ENCODE measurements around the gene TCFL5. TPM values are rescaled to one million over a fixed set of nuclear protein-coding genes. Genes with fewer than 3 reads are reported as not detected.
A peak's percentile ranks its signal among the peaks of the same experiment; 100 is the strongest.

TCFL5 gene
- total RNA-seq, 1 experiment from 2014 or later, result 20.4 TPM

- TF ChIP-seq ZNF121 (CRISPR knock-in tag; IDR thresholded peaks at IDR 0.05) (no peak), E2F4 (CRISPR knock-in tag; IDR thresholded peaks at IDR 0.05; ENCODE audit: borderline replicate concordance, low read depth) (no peak), ERG (CRISPR knock-in tag; IDR thresholded peaks at IDR 0.05) (no peak), E2F5 (CRISPR knock-in tag; IDR thresholded peaks at IDR 0.05) (no peak), USF2 (CRISPR knock-in tag; IDR thresholded peaks at IDR 0.05) (no peak), NFATC4 (CRISPR knock-in tag; IDR thresholded peaks at IDR 0.05) (no peak), NR3C1 (CRISPR knock-in tag; conservative IDR thresholded peaks at IDR 0.05; ENCODE audit: low read depth) (no peak), ZBTB21 (CRISPR knock-in tag; IDR thresholded peaks at IDR 0.05; ENCODE audit: borderline replicate concordance) (no peak), CREB1 (CRISPR knock-in tag; IDR thresholded peaks at IDR 0.05) (no peak), HMGXB4 (CRISPR knock-in tag; IDR thresholded peaks at IDR 0.05) (no peak), STAT6 (CRISPR knock-in tag; conservative IDR thresholded peaks at IDR 0.05; ENCODE audit: low read depth) (no peak), FOXJ3 (CRISPR knock-in tag; IDR thresholded peaks at IDR 0.05; ENCODE audit: borderline replicate concordance) (no peak)
- no peaks in the 10 kb centered on the region for H3K9me3 Mint-ChIP-seq
- no peak overlapping the region for H3K4me3 Mint-ChIP-seq
- no peaks in the 10 kb centered on the region; the same call in 1 of the 2 replicates for H3K27me3 Mint-ChIP-seq (ENCODE audit: low read depth)
- POLR2A ChIA-PET, result no interaction called here
- ATAC-seq (no peak), DNase-seq (ENCODE audit: low spot score) (no peak)
- peak overlapping the region; percentile 94; the same call in 1 of the 2 replicates for H3K27ac Mint-ChIP-seq
- peaks cover 56% of the 10 kb centered on the region for H3K36me3 Mint-ChIP-seq
- CTCF ChIA-PET, result no interaction called here
- H3K4me1 Mint-ChIP-seq, result peaks cover 37% of the 10 kb centered on the region
These were observed 34.9 kb upstream of the TCFL5 start for GRCh38 chr20:62896526-62896925.

- Mint-ChIP-seq H3K4me3 (no peak overlapping the region), H3K9me3 (no peaks in the 10 kb centered on the region), H3K4me1 (peaks cover 27% of the 10 kb centered on the region), H3K27ac (peak overlapping the region; percentile 94), H3K27me3 (ENCODE audit: low read depth) (no peaks in the 10 kb centered on the region; the same call in 1 of the 2 replicates), H3K36me3 (peaks cover 64% of the 10 kb centered on the region)
- no peak for TF ChIP-seq ZNF121 (CRISPR knock-in tag; IDR thresholded peaks at IDR 0.05)
- ATAC-seq (no peak), DNase-seq (ENCODE audit: low spot score) (no peak)
- POLR2A ChIA-PET, result no interaction called here
- CTCF ChIA-PET, result no interaction called here
These were observed 33.9 kb upstream of the TCFL5 start for GRCh38 chr20:62895539-62895938.

- POLR2A ChIA-PET, result no interaction called here
- no peak for DNase-seq (ENCODE audit: low spot score)
- Mint-ChIP-seq H3K27me3 (ENCODE audit: low read depth) (no peaks in the 10 kb centered on the region; the same call in 1 of the 2 replicates), H3K27ac (peak overlapping the region; percentile 53; the same call in 1 of the 2 replicates), H3K9me3 (no peaks in the 10 kb centered on the region), H3K36me3 (peaks cover 77% of the 10 kb centered on the region), H3K4me3 (no peak overlapping the region), H3K4me1 (peaks cover 15% of the 10 kb centered on the region)
- TF ChIP-seq GTF2I (CRISPR knock-in tag; conservative IDR thresholded peaks at IDR 0.05) (no peak), GRHL2 (CRISPR knock-in tag; IDR thresholded peaks at IDR 0.05; ENCODE audit: insufficient replicate concordance, severe bottlenecking) (no peak), SMAD3 (CRISPR knock-in tag; IDR thresholded peaks at IDR 0.05; ENCODE audit: borderline replicate concordance) (no peak), PREB (CRISPR knock-in tag; IDR thresholded peaks at IDR 0.05; ENCODE audit: borderline replicate concordance) (no peak), GABPB1 (CRISPR knock-in tag; IDR thresholded peaks at IDR 0.05) (no peak), ZNF396 (CRISPR knock-in tag; IDR thresholded peaks at IDR 0.05; ENCODE audit: borderline replicate concordance) (no peak), ZNF423 (CRISPR knock-in tag; IDR thresholded peaks at IDR 0.05) (no peak)
- ATAC-seq, result no peak
- CTCF ChIA-PET, result interaction anchor here (0.6 to 1.5 kb wide), 4 partner anchors 8 to 71 kb away, joined by 3 to 5 read pairs (median 4); no protein-coding TSS in a partner anchor
These were observed 32.6 kb upstream of the TCFL5 start for GRCh38 chr20:62894261-62894660.

All from WTC11 (cell line).